SK-N-SH treated with all-trans-retinoic acid at 6 μM for 48 hours (cell line): ENCODE measurements around the gene NT5DC1.

Source experiments
- ATAC-seq: fragments of 200-7000 bp; cut with Tn5 transposase; 3 replicates; pipeline ENCODE4 v1.9.1; 2020; ENCODE audit warnings: mild to moderate bottlenecking, moderate library complexity
- ARNTL ChIP-seq: fragments of 450-650 bp; formaldehyde crosslinking; IDR thresholded peaks from 2 replicates; pipeline ENCODE4 v1.5.0; 2020; ENCODE audit warnings: low read depth, mild to moderate bottlenecking, moderate library complexity, borderline replicate concordance
- BACH2 ChIP-seq: fragments of 250-450 bp; sonication (Bioruptor Pico); IDR thresholded peaks from 2 replicates; pipeline ENCODE4 v1.9.0; 2021; ENCODE audit warnings: mild to moderate bottlenecking, borderline replicate concordance
- CSDC2 ChIP-seq: fragments of 250-450 bp; sonication (Bioruptor Pico); IDR thresholded peaks from 2 replicates; pipeline ENCODE4 v1.5.0; 2020; ENCODE audit warnings: mild to moderate bottlenecking, moderate library complexity
- ESRRG ChIP-seq: fragments of 250-450 bp; sonication (Bioruptor Pico); IDR thresholded peaks from 2 replicates; pipeline ENCODE4 v1.6.1; 2021; ENCODE audit warnings: mild to moderate bottlenecking
- GLIS3 ChIP-seq: fragments of 250-450 bp; sonication (Bioruptor Pico); IDR thresholded peaks from 2 replicates; pipeline ENCODE4 v1.5.0; 2020; ENCODE audit warnings: mild to moderate bottlenecking, moderate library complexity
- ISL1 ChIP-seq: fragments of 250-450 bp; sonication (Bioruptor Pico); IDR thresholded peaks from 2 replicates; pipeline ENCODE4 v2.1.2; 2022; ENCODE audit warnings: mild to moderate bottlenecking, moderate library complexity
- OSR1 ChIP-seq: fragments of 250-450 bp; sonication (Bioruptor Pico); IDR thresholded peaks from 2 replicates; pipeline ENCODE4 v1.8.0; 2022; ENCODE audit warnings: moderate library complexity, mild to moderate bottlenecking, inconsistent platforms
- PPARA ChIP-seq: fragments of 250-450 bp; sonication (Bioruptor Pico); IDR thresholded peaks from 2 replicates; pipeline ENCODE4 v1.5.0; 2020; ENCODE audit warnings: mild to moderate bottlenecking, borderline replicate concordance
- RARB ChIP-seq: fragments of 250-450 bp; sonication (Bioruptor Pico); IDR thresholded peaks from 2 replicates; pipeline ENCODE4 v1.8.0; 2021; ENCODE audit warnings: mild to moderate bottlenecking, moderate library complexity
- SNAI2 ChIP-seq: fragments of 250-450 bp; sonication (Bioruptor Pico); IDR thresholded peaks from 2 replicates; pipeline ENCODE4 v1.5.0; 2020; ENCODE audit warnings: mild to moderate bottlenecking, moderate library complexity
- TCF4 ChIP-seq: fragments of 250-450 bp; sonication (Bioruptor Pico); IDR thresholded peaks from 2 replicates; pipeline ENCODE4 v1.8.0; 2021; ENCODE audit warnings: mild to moderate bottlenecking, moderate library complexity, borderline replicate concordance
- TOX ChIP-seq: fragments of 250-450 bp; sonication (Bioruptor Pico); IDR thresholded peaks from 2 replicates; pipeline ENCODE4 v1.8.0; 2021; ENCODE audit warnings: mild to moderate bottlenecking, moderate library complexity, borderline replicate concordance
- ZC3H10 ChIP-seq: fragments of 250-450 bp; sonication (Bioruptor Pico); IDR thresholded peaks from 2 replicates; pipeline ENCODE4 v1.5.1; 2021; ENCODE audit warnings: mild to moderate bottlenecking, moderate library complexity
- ZFP3 ChIP-seq: fragments of 250-450 bp; sonication (Bioruptor Pico); IDR thresholded peaks from 2 replicates; pipeline ENCODE4 v1.5.0; 2020; ENCODE audit warnings: mild to moderate bottlenecking, moderate library complexity
- ZFP30 ChIP-seq: fragments of 450-650 bp; formaldehyde crosslinking; IDR thresholded peaks from 2 replicates; pipeline ENCODE4 v1.5.0; 2022; ENCODE audit warnings: mild to moderate bottlenecking, moderate library complexity
- ZNF565 ChIP-seq: fragments of 450-650 bp; formaldehyde crosslinking; conservative IDR thresholded peaks from 2 replicates; pipeline ENCODE4 v1.5.0; 2020; ENCODE audit warnings: low read depth, mild to moderate bottlenecking, moderate library complexity
- ZNF70 ChIP-seq: fragments of 450-650 bp; formaldehyde crosslinking; IDR thresholded peaks from 2 replicates; pipeline ENCODE4 v1.5.0; 2020; ENCODE audit warnings: mild to moderate bottlenecking, moderate library complexity
- ZNF8 ChIP-seq: fragments of 450-650 bp; formaldehyde crosslinking; IDR thresholded peaks from 2 replicates; pipeline ENCODE4 v1.5.0; 2020; ENCODE audit warnings: mild to moderate bottlenecking, moderate library complexity
- TF ChIP-seq, protein P1 (sequence below): fragments of 250-450 bp; sonication (Bioruptor Pico); IDR thresholded peaks from 2 replicates; pipeline ENCODE4 v1.8.0; 2021; ENCODE audit warnings: low read depth, mild to moderate bottlenecking, moderate library complexity, borderline replicate concordance
- TF ChIP-seq, protein P2 (sequence below): fragments of 250-450 bp; sonication (Bioruptor Pico); IDR thresholded peaks from 2 replicates; pipeline ENCODE4 v1.5.1; 2021; ENCODE audit warnings: mild to moderate bottlenecking, moderate library complexity
- TF ChIP-seq, protein P3 (sequence below): fragments of 250-450 bp; sonication (Bioruptor Pico); IDR thresholded peaks from 2 replicates; pipeline ENCODE4 v1.5.1; 2020; ENCODE audit warnings: low read depth, mild to moderate bottlenecking, moderate library complexity
- TF ChIP-seq, protein P4 (sequence below): fragments of 250-450 bp; sonication (Bioruptor Pico); IDR thresholded peaks from 2 replicates; pipeline ENCODE4 v1.8.0; 2020; ENCODE audit warnings: mild to moderate bottlenecking, moderate library complexity, borderline replicate concordance
- TF ChIP-seq, protein P5 (sequence below): fragments of 250-450 bp; sonication (Bioruptor Pico); IDR thresholded peaks from 2 replicates; pipeline ENCODE4 v1.5.0; 2020; ENCODE audit warnings: mild to moderate bottlenecking, moderate library complexity

The NT5DC1 gene

DNA sequence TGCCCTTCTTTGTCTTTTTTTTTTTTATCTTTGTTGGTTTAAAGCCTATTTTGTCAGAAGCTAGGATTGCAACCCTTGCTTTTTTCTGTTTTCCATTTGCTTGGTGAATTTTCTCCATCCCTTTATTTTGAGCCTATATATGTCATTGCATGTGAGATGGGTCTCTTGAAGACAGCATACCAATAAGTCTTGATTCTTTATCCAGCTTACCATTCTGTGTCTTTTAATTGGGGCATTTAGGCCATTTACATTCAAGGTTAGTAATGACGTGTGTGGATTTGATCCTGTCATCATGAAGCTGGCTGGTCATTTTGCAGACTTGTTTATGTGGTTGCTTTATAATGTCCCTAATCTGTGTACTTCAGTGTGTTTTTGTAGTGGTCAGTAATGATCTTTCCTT, 162.7 kb downstream of the NT5DC1 start:
- TF ChIP-seq RARB (CRISPR knock-in tag) (no peak), BACH2 (CRISPR knock-in tag) (no peak), PPARA (CRISPR knock-in tag) (no peak), ZNF565 (CRISPR knock-in tag) (no peak)
- no peak for ATAC-seq

DNA sequence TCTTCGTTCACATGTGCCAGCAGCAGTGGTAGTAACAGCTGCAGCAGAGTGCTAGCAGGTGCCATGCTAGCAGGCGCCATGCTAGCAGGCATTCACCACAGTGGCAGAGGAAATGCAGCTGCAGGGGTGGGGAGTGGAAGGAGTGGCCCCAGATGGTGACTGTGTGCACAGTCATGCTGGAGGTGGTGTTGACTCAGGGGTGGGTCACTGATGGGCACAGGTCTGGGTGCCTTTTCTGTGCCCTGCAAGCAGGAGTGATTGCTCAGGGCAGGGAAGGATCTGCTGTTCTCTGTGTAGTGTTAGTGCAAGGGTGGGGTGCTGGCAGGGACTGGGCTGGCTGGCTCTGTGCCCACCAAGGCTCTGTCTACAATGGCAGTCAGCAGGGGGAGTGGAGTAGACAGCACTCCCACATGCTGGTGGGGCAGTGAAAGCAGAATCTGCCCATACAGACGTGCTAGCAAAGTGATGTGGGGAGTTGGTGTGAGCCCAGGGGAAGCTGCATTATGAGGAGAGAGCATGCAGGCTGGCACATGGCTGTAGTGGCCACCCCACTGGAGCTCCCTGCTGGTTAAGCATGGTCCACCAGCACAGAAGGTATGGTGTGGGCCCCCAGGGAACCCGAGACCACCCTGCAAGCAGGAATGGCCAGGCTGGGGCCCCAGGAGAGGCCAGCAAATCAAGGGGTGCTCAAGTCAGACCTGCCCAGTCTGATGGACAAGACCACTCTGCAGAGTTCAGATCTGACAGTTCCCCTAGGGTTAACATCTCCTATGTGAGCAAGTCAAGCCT, 164.6 kb downstream of the NT5DC1 start:
- TF ChIP-seq ESRRG (no peak), ISL1 (no peak), ZFP3 (CRISPR knock-in tag) (no peak), ZFP30 (no peak), ARNTL (CRISPR knock-in tag) (no peak), PPARA (CRISPR knock-in tag) (no peak), OSR1 (CRISPR knock-in tag) (no peak), GLIS3 (CRISPR knock-in tag) (no peak), ZNF8 (no peak), ZNF70 (CRISPR knock-in tag) (no peak), ZNF565 (CRISPR knock-in tag) (no peak), TOX (CRISPR knock-in tag) (no peak), TCF4 (no peak), SNAI2 (CRISPR knock-in tag) (no peak), ZC3H10 (CRISPR knock-in tag) (no peak), BACH2 (CRISPR knock-in tag) (no peak)
- TF ChIP-seq, protein P1, sequence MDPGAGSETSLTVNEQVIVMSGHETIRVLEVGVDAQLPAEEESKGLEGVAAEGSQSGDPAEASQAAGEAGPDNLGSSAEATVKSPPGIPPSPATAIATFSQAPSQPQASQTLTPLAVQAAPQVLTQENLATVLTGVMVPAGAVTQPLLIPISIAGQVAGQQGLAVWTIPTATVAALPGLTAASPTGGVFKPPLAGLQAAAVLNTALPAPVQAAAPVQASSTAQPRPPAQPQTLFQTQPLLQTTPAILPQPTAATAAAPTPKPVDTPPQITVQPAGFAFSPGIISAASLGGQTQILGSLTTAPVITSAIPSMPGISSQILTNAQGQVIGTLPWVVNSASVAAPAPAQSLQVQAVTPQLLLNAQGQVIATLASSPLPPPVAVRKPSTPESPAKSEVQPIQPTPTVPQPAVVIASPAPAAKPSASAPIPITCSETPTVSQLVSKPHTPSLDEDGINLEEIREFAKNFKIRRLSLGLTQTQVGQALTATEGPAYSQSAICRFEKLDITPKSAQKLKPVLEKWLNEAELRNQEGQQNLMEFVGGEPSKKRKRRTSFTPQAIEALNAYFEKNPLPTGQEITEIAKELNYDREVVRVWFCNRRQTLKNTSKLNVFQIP: no peak
- TF ChIP-seq, protein P2, sequence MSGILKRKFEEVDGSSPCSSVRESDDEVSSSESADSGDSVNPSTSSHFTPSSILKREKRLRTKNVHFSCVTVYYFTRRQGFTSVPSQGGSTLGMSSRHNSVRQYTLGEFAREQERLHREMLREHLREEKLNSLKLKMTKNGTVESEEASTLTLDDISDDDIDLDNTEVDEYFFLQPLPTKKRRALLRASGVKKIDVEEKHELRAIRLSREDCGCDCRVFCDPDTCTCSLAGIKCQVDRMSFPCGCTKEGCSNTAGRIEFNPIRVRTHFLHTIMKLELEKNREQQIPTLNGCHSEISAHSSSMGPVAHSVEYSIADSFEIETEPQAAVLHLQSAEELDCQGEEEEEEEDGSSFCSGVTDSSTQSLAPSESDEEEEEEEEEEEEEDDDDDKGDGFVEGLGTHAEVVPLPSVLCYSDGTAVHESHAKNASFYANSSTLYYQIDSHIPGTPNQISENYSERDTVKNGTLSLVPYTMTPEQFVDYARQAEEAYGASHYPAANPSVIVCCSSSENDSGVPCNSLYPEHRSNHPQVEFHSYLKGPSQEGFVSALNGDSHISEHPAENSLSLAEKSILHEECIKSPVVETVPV (CRISPR knock-in tag): no peak
- TF ChIP-seq, protein P3, sequence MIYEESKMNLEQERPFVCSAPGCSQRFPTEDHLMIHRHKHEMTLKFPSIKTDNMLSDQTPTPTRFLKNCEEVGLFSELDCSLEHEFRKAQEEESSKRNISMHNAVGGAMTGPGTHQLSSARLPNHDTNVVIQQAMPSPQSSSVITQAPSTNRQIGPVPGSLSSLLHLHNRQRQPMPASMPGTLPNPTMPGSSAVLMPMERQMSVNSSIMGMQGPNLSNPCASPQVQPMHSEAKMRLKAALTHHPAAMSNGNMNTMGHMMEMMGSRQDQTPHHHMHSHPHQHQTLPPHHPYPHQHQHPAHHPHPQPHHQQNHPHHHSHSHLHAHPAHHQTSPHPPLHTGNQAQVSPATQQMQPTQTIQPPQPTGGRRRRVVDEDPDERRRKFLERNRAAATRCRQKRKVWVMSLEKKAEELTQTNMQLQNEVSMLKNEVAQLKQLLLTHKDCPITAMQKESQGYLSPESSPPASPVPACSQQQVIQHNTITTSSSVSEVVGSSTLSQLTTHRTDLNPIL (CRISPR knock-in tag): no peak
- TF ChIP-seq, protein P4, sequence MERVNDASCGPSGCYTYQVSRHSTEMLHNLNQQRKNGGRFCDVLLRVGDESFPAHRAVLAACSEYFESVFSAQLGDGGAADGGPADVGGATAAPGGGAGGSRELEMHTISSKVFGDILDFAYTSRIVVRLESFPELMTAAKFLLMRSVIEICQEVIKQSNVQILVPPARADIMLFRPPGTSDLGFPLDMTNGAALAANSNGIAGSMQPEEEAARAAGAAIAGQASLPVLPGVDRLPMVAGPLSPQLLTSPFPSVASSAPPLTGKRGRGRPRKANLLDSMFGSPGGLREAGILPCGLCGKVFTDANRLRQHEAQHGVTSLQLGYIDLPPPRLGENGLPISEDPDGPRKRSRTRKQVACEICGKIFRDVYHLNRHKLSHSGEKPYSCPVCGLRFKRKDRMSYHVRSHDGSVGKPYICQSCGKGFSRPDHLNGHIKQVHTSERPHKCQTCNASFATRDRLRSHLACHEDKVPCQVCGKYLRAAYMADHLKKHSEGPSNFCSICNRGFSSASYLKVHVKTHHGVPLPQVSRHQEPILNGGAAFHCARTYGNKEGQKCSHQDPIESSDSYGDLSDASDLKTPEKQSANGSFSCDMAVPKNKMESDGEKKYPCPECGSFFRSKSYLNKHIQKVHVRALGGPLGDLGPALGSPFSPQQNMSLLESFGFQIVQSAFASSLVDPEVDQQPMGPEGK (CRISPR knock-in tag): no peak
- no peak; the same call in 2 of the 3 replicates for ATAC-seq

DNA sequence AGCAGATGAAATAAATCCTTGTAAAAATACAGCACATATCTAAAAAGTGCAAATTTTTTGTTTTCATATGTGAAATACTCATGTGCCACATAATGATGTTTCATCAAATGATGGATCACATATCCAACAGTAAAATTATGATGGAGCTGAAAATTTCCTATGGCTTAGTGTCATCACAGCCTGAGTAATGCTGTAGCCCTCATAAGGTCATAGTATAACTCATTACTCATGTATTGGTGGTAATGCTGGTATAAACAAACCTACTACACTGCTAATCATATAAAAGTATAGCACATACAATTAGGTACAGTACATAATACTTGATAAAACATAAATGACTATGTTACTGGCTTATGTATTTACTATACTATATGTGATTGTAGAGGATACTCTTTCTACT, 166.2 kb downstream of the NT5DC1 start:
- no peak for ATAC-seq
- TF ChIP-seq ZFP30 (no peak), CSDC2 (CRISPR knock-in tag) (no peak), PPARA (CRISPR knock-in tag) (no peak), ZC3H10 (CRISPR knock-in tag) (no peak), ISL1 (no peak), ESRRG (no peak), BACH2 (CRISPR knock-in tag) (no peak), OSR1 (CRISPR knock-in tag) (no peak), TCF4 (no peak), RARB (CRISPR knock-in tag) (no peak), TOX (CRISPR knock-in tag) (no peak), ZFP3 (CRISPR knock-in tag) (no peak), GLIS3 (CRISPR knock-in tag) (no peak)
- TF ChIP-seq, protein P4 (CRISPR knock-in tag): no peak
- TF ChIP-seq, protein P5, sequence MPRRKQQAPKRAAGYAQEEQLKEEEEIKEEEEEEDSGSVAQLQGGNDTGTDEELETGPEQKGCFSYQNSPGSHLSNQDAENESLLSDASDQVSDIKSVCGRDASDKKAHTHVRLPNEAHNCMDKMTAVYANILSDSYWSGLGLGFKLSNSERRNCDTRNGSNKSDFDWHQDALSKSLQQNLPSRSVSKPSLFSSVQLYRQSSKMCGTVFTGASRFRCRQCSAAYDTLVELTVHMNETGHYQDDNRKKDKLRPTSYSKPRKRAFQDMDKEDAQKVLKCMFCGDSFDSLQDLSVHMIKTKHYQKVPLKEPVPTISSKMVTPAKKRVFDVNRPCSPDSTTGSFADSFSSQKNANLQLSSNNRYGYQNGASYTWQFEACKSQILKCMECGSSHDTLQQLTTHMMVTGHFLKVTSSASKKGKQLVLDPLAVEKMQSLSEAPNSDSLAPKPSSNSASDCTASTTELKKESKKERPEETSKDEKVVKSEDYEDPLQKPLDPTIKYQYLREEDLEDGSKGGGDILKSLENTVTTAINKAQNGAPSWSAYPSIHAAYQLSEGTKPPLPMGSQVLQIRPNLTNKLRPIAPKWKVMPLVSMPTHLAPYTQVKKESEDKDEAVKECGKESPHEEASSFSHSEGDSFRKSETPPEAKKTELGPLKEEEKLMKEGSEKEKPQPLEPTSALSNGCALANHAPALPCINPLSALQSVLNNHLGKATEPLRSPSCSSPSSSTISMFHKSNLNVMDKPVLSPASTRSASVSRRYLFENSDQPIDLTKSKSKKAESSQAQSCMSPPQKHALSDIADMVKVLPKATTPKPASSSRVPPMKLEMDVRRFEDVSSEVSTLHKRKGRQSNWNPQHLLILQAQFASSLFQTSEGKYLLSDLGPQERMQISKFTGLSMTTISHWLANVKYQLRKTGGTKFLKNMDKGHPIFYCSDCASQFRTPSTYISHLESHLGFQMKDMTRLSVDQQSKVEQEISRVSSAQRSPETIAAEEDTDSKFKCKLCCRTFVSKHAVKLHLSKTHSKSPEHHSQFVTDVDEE (CRISPR knock-in tag): no peak
- TF ChIP-seq, protein P2 (CRISPR knock-in tag): no peak
